HepG2 (cell line): ENCODE measurements around the gene TIMELESS. TPM values are rescaled to one million over a fixed set of nuclear protein-coding genes. Genes with fewer than 3 reads are reported as not detected.

Experiments
- ATAC-seq: fragments of 200-7000 bp; cut with Tn5 transposase; 3 replicates; pipeline ENCODE4 v1.9.1; 2020; ENCODE audit warnings: mild to moderate bottlenecking, moderate library complexity
- BruUV-seq: library from RNA; stranded (reverse); fragments of 400-500 nt; replicated peaks from 2 replicates; lab custom pipeline; 2021; lab: Mats Ljungman, UMichigan
- CTCF ChIA-PET: fragments of 300-600 bp; formaldehyde crosslinking; extraction: SDS; loops from one replicate; lab custom pipeline; 2021; ENCODE audit warnings: low total read pairs, inconsistent platforms, low intra/inter-chr PET ratio; lab: Yijun Ruan, JAX
- POLR2A ChIA-PET: fragments of 350-600 bp; sonication (Branson Sonifier 250); formaldehyde crosslinking; loops from one replicate; lab custom pipeline; 2020; ENCODE audit warnings: antibody characterized with exemption, inconsistent platforms; lab: Yijun Ruan, JAX
- DNase-seq: peaks from one replicate; pipeline ENCODE4 v3.0.0-alpha.2; 2015; ENCODE audit warnings: low spot score
- FAIRE-seq: peaks from 3 replicates; lab custom pipeline; 2011; peaks lifted over from hg19 to GRCh38; lab: Jason Lieb, UNC
- H2AFZ ChIP-seq: one replicate; pipeline ENCODE4 v1.6.1; 2011; ENCODE audit warnings: low read length, inconsistent platforms
- H3K27ac ChIP-seq: fragments of 300-600 bp; 3 replicates; pipeline ENCODE4 v1.8.0; 2011; ENCODE audit warnings: mixed run types, mild to moderate bottlenecking, mixed read lengths, low read length, inconsistent platforms; ENCODE audit not compliant: insufficient read depth; ENCODE audit errors: extremely low read length
- H3K27me3 ChIP-seq, 2 experiments: fragments of 200-600 bp in 1 of 2; 2 replicates in 1 of 2; 3 replicates in 1 of 2; pipeline versions ENCODE4 v1.6.0 to v1.8.0; 2011; ENCODE audit warnings: low read length in 2 of 2, mild to moderate bottlenecking in 2 of 2, moderate library complexity in 2 of 2, inconsistent platforms in 1 of 2; ENCODE audit not compliant: insufficient read depth in 2 of 2, control insufficient read depth in 1 of 2
- H3K36me3 ChIP-seq, 2 experiments: fragments of 200-600 bp in 1 of 2; replicated peaks in 1 of 2; 2 replicates in 1 of 2; 3 replicates in 1 of 2; pipeline versions ENCODE4 v1.5.1 to v1.8.0; 2011; ENCODE audit warnings: low read length in 2 of 2, inconsistent platforms in 1 of 2; ENCODE audit not compliant: insufficient read depth in 2 of 2, control insufficient read depth in 1 of 2
- H3K4me1 ChIP-seq: 2 replicates; pipeline ENCODE4 v1.5.1; 2012; ENCODE audit warnings: low read length, inconsistent platforms; ENCODE audit not compliant: insufficient read depth
- H3K4me2 ChIP-seq: 2 replicates; pipeline ENCODE4 v1.6.0; 2011; ENCODE audit warnings: low read depth, low read length, inconsistent platforms
- H3K4me3 ChIP-seq, 3 experiments: fragments of 200-600 bp in 1 of 3; sonication (generic), shearing (Covaris generic) in 1 of 3; replicated peaks in 1 of 3; 2 replicates each; pipeline ENCODE4 v1.5.1; 2011 to 2016; ENCODE audit warnings: low read length in 3 of 3, inconsistent platforms in 2 of 3, low read depth in 2 of 3, mild to moderate bottlenecking in 2 of 3, control low read depth in 1 of 3, mixed read lengths in 1 of 3; ENCODE audit not compliant: insufficient read depth in 1 of 3
- H3K79me2 ChIP-seq: one replicate; pipeline ENCODE4 v1.6.1; 2011; ENCODE audit warnings: low read length, inconsistent platforms; ENCODE audit not compliant: insufficient read depth
- H3K9ac ChIP-seq: 2 replicates; pipeline ENCODE4 v1.6.0; 2011; ENCODE audit warnings: mild to moderate bottlenecking, low read depth, low read length, inconsistent platforms; ENCODE audit not compliant: insufficient read depth
- H3K9me3 ChIP-seq: 2 replicates; pipeline ENCODE4 v1.5.1; 2012; ENCODE audit warnings: mild to moderate bottlenecking, low read length
- H4K20me1 ChIP-seq: 2 replicates; pipeline ENCODE4 v1.6.0; 2011; ENCODE audit warnings: inconsistent platforms, mild to moderate bottlenecking, low read length, moderate library complexity; ENCODE audit not compliant: insufficient read depth
- CBX1 ChIP-seq: IDR thresholded peaks from one replicate; pipeline ENCODE4 v1.6.1; 2016; ENCODE audit warnings: antibody characterized with exemption, low read depth
- DNMT3B ChIP-seq: conservative IDR thresholded peaks from 2 replicates; pipeline ENCODE4 v1.6.1; 2016; ENCODE audit warnings: missing biosample characterization, control low read depth
- HMG20B ChIP-seq: conservative IDR thresholded peaks from 2 replicates; pipeline ENCODE4 v1.6.1; 2016; ENCODE audit warnings: missing genetic modification reagents, missing compliant biosample characterization
- MLXIP ChIP-seq: sonication (generic); formaldehyde crosslinking; IDR thresholded peaks from 2 replicates; pipeline ENCODE4 v1.9.0; 2021; ENCODE audit warnings: missing genetic modification reagents, borderline replicate concordance
- MYNN ChIP-seq: sonication (generic); formaldehyde crosslinking; IDR thresholded peaks from 2 replicates; pipeline ENCODE4 v1.4.0; 2020; ENCODE audit warnings: mild to moderate bottlenecking, low read depth, missing genetic modification reagents
- ZFP62 ChIP-seq: sonication (generic); formaldehyde crosslinking; IDR thresholded peaks from 2 replicates; pipeline ENCODE4 v1.4.0; 2020; ENCODE audit warnings: missing genetic modification reagents
- ZFP90 ChIP-seq: sonication (generic); formaldehyde crosslinking; IDR thresholded peaks from 2 replicates; pipeline ENCODE4 v1.8.0; 2022; ENCODE audit warnings: missing genetic modification reagents, mild to moderate bottlenecking, inconsistent platforms, borderline replicate concordance
- ZFYVE20 ChIP-seq: sonication (generic); formaldehyde crosslinking; IDR thresholded peaks from 2 replicates; pipeline ENCODE4 v1.8.0; 2023; ENCODE audit warnings: low read depth, mild to moderate bottlenecking, moderate library complexity, missing genetic modification reagents, borderline replicate concordance
- ZNF607 ChIP-seq: sonication (generic); formaldehyde crosslinking; IDR thresholded peaks from 2 replicates; pipeline ENCODE4 v1.5.1; 2020; ENCODE audit warnings: missing genetic modification reagents, mild to moderate bottlenecking, borderline replicate concordance
- WGBS: methylation state at CpG from one replicate; pipeline ENCODE4 v1.1.6; 2017; ENCODE audit warnings: low lambda C conversion rate; 5-methylcytosine and 5-hydroxymethylcytosine counted together
- in situ Hi-C: cut with HindIII; loops from 2 replicates; pipeline ENCODE4 v1.10.0; 2017; ENCODE audit warnings: low pct_unique_long_range_greater_than_20kb; ENCODE audit not compliant: extremely low pct_ligation_motif_present
- intact Hi-C: fragments of 100-400 bp; cut with micrococcal nuclease; formaldehyde crosslinking; loops from one replicate; pipeline ENCODE4 v1.10.0; 2022; ENCODE audit not compliant: unreplicated experiment
- polyA plus RNA-seq, 8 experiments: library from polyadenylated mRNA; depleted of rRNA in 3 of 8; stranded (reverse) in 7 of 8; unstranded in 1 of 8; fragments of >200 nt; fragmentation: Illumina TruSeq in 4 of 8; extraction: Trizol in 4 of 8; gene quantifications; 2 replicates each; pipeline versions ENCODE4 v1.2.1 to v1.2.3, GENCODE V29; 2011 to 2016; ENCODE audit warnings: low read depth in 4 of 8, missing spikeins in 1 of 8, mixed read lengths in 1 of 8; ENCODE audit not compliant: insufficient read depth in 1 of 8
- total RNA-seq, 5 experiments: library from RNA; depleted of rRNA; stranded (reverse); fragments of >200 nt; fragmentation: Illumina TruSeq; extraction: Trizol; gene quantifications; 2 replicates each; pipeline ENCODE4 v1.2.3, GENCODE V29; 2016; ENCODE audit warnings: low read depth in 1 of 5
- TF ChIP-seq, protein P1 (sequence below): sonication (generic); formaldehyde crosslinking; IDR thresholded peaks from 2 replicates; pipeline ENCODE4 v1.4.0; 2020; ENCODE audit warnings: mild to moderate bottlenecking, low read depth, missing genetic modification reagents

Gene TIMELESS
- total and polyA plus RNA-seq, 2 of the 13 experiments (the other 11 are each of a cell fraction or from before 2014, with no cell fraction given), result 4.0 to 20.3 TPM

- ChIA-PET CTCF (no interaction called here), POLR2A (interaction anchor here (0.6 kb wide), 1 partner anchor 84 kb away, joined by 3 read pairs; no protein-coding TSS in a partner anchor)
- peaks cover 11 to 71% of the 10 kb centered on the region in 2 experiments for H3K36me3 ChIP-seq
- BruUV-seq, result no TSS peak
- no peaks in the 10 kb centered on the region for H3K9me3 ChIP-seq
- ATAC-seq, result no peak
- no peaks in the 10 kb centered on the region for H3K27me3 ChIP-seq
- H3K27ac ChIP-seq, result no peak overlapping the region
- no peak overlapping the region for H3K9ac ChIP-seq
- WGBS, result 67% methylated on average over 3 of the region's 3 CpGs
- no peaks in the 10 kb centered on the region for H4K20me1 ChIP-seq
- intact Hi-C loops, result no loop called here
- no peak overlapping the region for H2AFZ ChIP-seq
- DNase-seq, result no peak
- no peak for FAIRE-seq
- no peaks in the 10 kb centered on the region for H3K4me1 ChIP-seq
- in situ Hi-C loops, result no loop called here
- no peaks in the 10 kb centered on the region for H3K79me2 ChIP-seq
- no peak for TF ChIP-seq MLXIP (CRISPR knock-in tag)
- no peak for TF ChIP-seq MYNN (CRISPR knock-in tag)
- TF ChIP-seq ZFP62, result no peak
- TF ChIP-seq HMG20B (CRISPR knock-in tag), result no peak
- TF ChIP-seq, all 625 proteins: peak for 0
- Histone ChIP-seq H3K4me3 (no peak overlapping the region), H3K4me2 (no peak overlapping the region)
These were observed 23.2 kb downstream of the TIMELESS start for GRCh38 chr12:56425940-56426438.

GRCh38 chr12:56425193-56425592 is 24.0 kb downstream of the TIMELESS start:
- Histone ChIP-seq H3K4me3 (no peak overlapping the region), H3K36me3 (peaks cover 11 to 72% of the 10 kb centered on the region in 2 experiments), H3K79me2 (no peaks in the 10 kb centered on the region), H3K27me3 (no peaks in the 10 kb centered on the region), H3K9ac (no peak overlapping the region), H3K4me2 (no peak overlapping the region), H4K20me1 (no peaks in the 10 kb centered on the region), H3K27ac (no peak overlapping the region), H3K4me1 (no peaks in the 10 kb centered on the region), H3K9me3 (no peaks in the 10 kb centered on the region), H2AFZ (no peak overlapping the region)
- in situ Hi-C loops (no loop called here), intact Hi-C loops (no loop called here)
- TF ChIP-seq, protein P1, sequence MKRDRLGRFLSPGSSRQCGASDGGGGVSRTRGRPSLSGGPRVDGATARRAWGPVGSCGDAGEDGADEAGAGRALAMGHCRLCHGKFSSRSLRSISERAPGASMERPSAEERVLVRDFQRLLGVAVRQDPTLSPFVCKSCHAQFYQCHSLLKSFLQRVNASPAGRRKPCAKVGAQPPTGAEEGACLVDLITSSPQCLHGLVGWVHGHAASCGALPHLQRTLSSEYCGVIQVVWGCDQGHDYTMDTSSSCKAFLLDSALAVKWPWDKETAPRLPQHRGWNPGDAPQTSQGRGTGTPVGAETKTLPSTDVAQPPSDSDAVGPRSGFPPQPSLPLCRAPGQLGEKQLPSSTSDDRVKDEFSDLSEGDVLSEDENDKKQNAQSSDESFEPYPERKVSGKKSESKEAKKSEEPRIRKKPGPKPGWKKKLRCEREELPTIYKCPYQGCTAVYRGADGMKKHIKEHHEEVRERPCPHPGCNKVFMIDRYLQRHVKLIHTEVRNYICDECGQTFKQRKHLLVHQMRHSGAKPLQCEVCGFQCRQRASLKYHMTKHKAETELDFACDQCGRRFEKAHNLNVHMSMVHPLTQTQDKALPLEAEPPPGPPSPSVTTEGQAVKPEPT, result no peak
- TF ChIP-seq ZFP90 (CRISPR knock-in tag), result no peak
- TF ChIP-seq DNMT3B (CRISPR knock-in tag), result no peak
- no peak for TF ChIP-seq ZNF607 (CRISPR knock-in tag)
- no peak for TF ChIP-seq ZFYVE20 (CRISPR knock-in tag)
- no peak for TF ChIP-seq CBX1
- 100% methylated on average over 1 of the region's 1 CpG for WGBS
- CTCF ChIA-PET, result no interaction called here
- ATAC-seq, result no peak
- POLR2A ChIA-PET, result no interaction called here
- BruUV-seq, result no TSS peak
- DNase-seq, result no peak
- no peak for FAIRE-seq
